GM12878 (cell line): ENCODE data around the gene LPIN1. TPM values are rescaled to one million over a fixed set of nuclear protein-coding genes. Genes with fewer than 3 reads are reported as not detected.

ENCODE experiments used
- ATAC-seq: fragments of 200-7000 bp; cut with Tn5 transposase; 3 replicates; pipeline ENCODE4 v1.9.1; 2020; ENCODE audit warnings: mild to moderate bottlenecking, moderate library complexity
- BruUV-seq: library from RNA; stranded (reverse); fragments of 400-500 nt; replicated peaks from 2 replicates; lab custom pipeline; 2021; lab: Mats Ljungman, UMichigan
- CTCF ChIA-PET: fragments of 300-600 bp; sonication (Branson Sonifier 250); formaldehyde crosslinking; extraction: SDS; loops from one replicate; lab custom pipeline; 2021; ENCODE audit warnings: inconsistent platforms; lab: Yijun Ruan, JAX
- POLR2A ChIA-PET: fragments of 350-600 bp; formaldehyde crosslinking; extraction: SDS; loops from one replicate; lab custom pipeline; 2021; ENCODE audit warnings: inconsistent platforms; lab: Charles Lee
- RAD21 ChIA-PET: fragments of 300-600 bp; sonication (Branson Sonifier 250); formaldehyde crosslinking; loops from one replicate; lab custom pipeline; 2023; ENCODE audit warnings: antibody characterized with exemption; ENCODE audit not compliant: unreplicated experiment; lab: Charles Lee
- SMC1A ChIA-PET: fragments of 300-600 bp; sonication (Branson Sonifier 250); formaldehyde crosslinking; loops from one replicate; lab custom pipeline; 2023; ENCODE audit not compliant: unreplicated experiment, uncharacterized antibody; lab: Charles Lee
- DNase-seq: peaks from one replicate; pipeline ENCODE4 v3.0.0-alpha.2; 2011; ENCODE audit warnings: low read depth, low spot score
- FAIRE-seq: peaks from 3 replicates; lab custom pipeline; 2011; peaks lifted over from hg19 to GRCh38; lab: Jason Lieb, UNC
- H2AFZ ChIP-seq: 2 replicates; pipeline ENCODE4 v1.6.0; 2011; ENCODE audit warnings: low read depth, low read length, control low read depth; ENCODE audit not compliant: control insufficient read depth
- H3K27ac ChIP-seq: 2 replicates; pipeline ENCODE4 v1.5.1; 2011; ENCODE audit warnings: control low read depth; ENCODE audit not compliant: control insufficient read depth, insufficient read depth
- H3K27me3 ChIP-seq, 2 experiments: replicated peaks in 1 of 2; 2 replicates each; pipeline versions ENCODE4 v1.6.0 to v1.6.1; 2011; ENCODE audit warnings: low read length in 1 of 2; ENCODE audit not compliant: control insufficient read depth in 2 of 2, insufficient read depth in 2 of 2
- H3K36me3 ChIP-seq, 2 experiments: 2 replicates each; pipeline ENCODE4 v1.5.1; 2011; ENCODE audit warnings: low read length in 1 of 2; ENCODE audit not compliant: control insufficient read depth in 2 of 2, insufficient read depth in 2 of 2
- H3K4me1 ChIP-seq: 2 replicates; pipeline ENCODE4 v1.6.1; 2011; ENCODE audit warnings: mild to moderate bottlenecking, low read length, moderate library complexity, mixed read lengths; ENCODE audit not compliant: control insufficient read depth, insufficient read depth
- H3K4me2 ChIP-seq: 2 replicates; pipeline ENCODE4 v1.6.0; 2011; ENCODE audit warnings: control low read depth; ENCODE audit not compliant: control insufficient read depth, insufficient read depth
- H3K4me3 ChIP-seq: fragments of 200-600 bp; sonication (generic); 2 replicates; pipeline ENCODE4 v1.5.1; 2016
- H3K79me2 ChIP-seq: 2 replicates; pipeline ENCODE4 v1.6.0; 2011; ENCODE audit warnings: low read length; ENCODE audit not compliant: control insufficient read depth, insufficient read depth
- H3K9ac ChIP-seq: 2 replicates; pipeline ENCODE4 v1.8.0; 2011; ENCODE audit warnings: low read length, control low read depth, mixed read lengths; ENCODE audit not compliant: control insufficient read depth, insufficient read depth
- H3K9me3 ChIP-seq: replicated peaks from 3 replicates; pipeline ENCODE4 v1.5.1; 2011; ENCODE audit warnings: mild to moderate bottlenecking, low read length; ENCODE audit not compliant: control insufficient read depth, insufficient read depth
- H4K20me1 ChIP-seq: 2 replicates; pipeline ENCODE4 v1.6.0; 2011; ENCODE audit not compliant: control insufficient read depth, insufficient read depth
- BCL11A ChIP-seq: IDR thresholded peaks from 2 replicates; pipeline ENCODE4 v1.6.1; 2011; ENCODE audit warnings: low read depth, low read length
- CBX3 ChIP-seq: fragments of 200-600 bp; sonication (generic); IDR thresholded peaks from 2 replicates; pipeline ENCODE4 v1.6.1; 2016; ENCODE audit warnings: low read depth, borderline replicate concordance
- HDAC2 ChIP-seq: fragments of 200-600 bp; sonication (generic); IDR thresholded peaks from 2 replicates; pipeline ENCODE4 v1.6.1; 2017
- LARP7 ChIP-seq: fragments of 450-650 bp; IDR thresholded peaks from 2 replicates; pipeline ENCODE4 v1.6.1; 2017; ENCODE audit warnings: mild to moderate bottlenecking
- NFXL1 ChIP-seq: fragments of 450-650 bp; IDR thresholded peaks from 2 replicates; pipeline ENCODE4 v1.6.1; 2017; ENCODE audit warnings: antibody characterized with exemption, mild to moderate bottlenecking, borderline replicate concordance
- POLR2A ChIP-seq: IDR thresholded peaks from 2 replicates; pipeline ENCODE4 v1.6.1; 2011; ENCODE audit warnings: low read depth, mild to moderate bottlenecking, low read length
- RCOR1 ChIP-seq: conservative IDR thresholded peaks from 2 replicates; pipeline ENCODE4 v1.6.1; 2012; ENCODE audit warnings: low read depth, low read length, improper control_type of control experiment
- SMAD1 ChIP-seq: fragments of 450-650 bp; IDR thresholded peaks from 2 replicates; pipeline ENCODE4 v1.6.1; 2018; ENCODE audit warnings: mild to moderate bottlenecking, low read depth; ENCODE audit not compliant: partially characterized antibody
- SP1 ChIP-seq: IDR thresholded peaks from one replicate; pipeline ENCODE4 v1.6.1; 2011; ENCODE audit warnings: low read depth, low read length
- WGBS: methylation state at CpG from one replicate; pipeline ENCODE4 v1.1.6; 2016; ENCODE audit warnings: low lambda C conversion rate; ENCODE audit not compliant: insufficient replicate concordance, insufficient coverage; ENCODE audit errors: missing lambda C conversion rate; 5-methylcytosine and 5-hydroxymethylcytosine counted together
- in situ Hi-C: fragments of 300-500 bp; cut with MboI; formaldehyde crosslinking; loops from 9 replicates; pipeline ENCODE4 v1.14.3; 2018; ENCODE audit warnings: mixed read lengths
- intact Hi-C: fragments of 100-400 bp; cut with micrococcal nuclease; formaldehyde crosslinking; loops from one replicate; pipeline ENCODE4 v1.14.2; 2022; ENCODE audit not compliant: unreplicated experiment
- polyA plus RNA-seq, 11 experiments: library from polyadenylated mRNA; depleted of rRNA in 4 of 11; unstranded in 6 of 11; stranded (reverse) in 5 of 11; fragments of >200 nt; fragmentation: Nextera tagmentation in 4 of 11; fragmentation: Illumina TruSeq in 1 of 11; extraction: Ambion mirVana in 4 of 11; extraction: Trizol in 1 of 11; gene quantifications; 1 replicate in 1 of 11; 2 replicates in 10 of 11; pipeline versions ENCODE4 v1.2.1 to v1.2.3, GENCODE V29; 2011 to 2016; ENCODE audit warnings: inconsistent platforms in 2 of 11, missing spikeins in 2 of 11, low read depth in 1 of 11
- total RNA-seq, 4 experiments: library from RNA; depleted of rRNA in 3 of 4; stranded (reverse); fragments of >200 nt in 3 of 4; fragmentation: Illumina TruSeq in 1 of 4; extraction: Trizol in 1 of 4; gene quantifications; 2 replicates each; pipeline versions ENCODE4 v1.2.1 to v1.2.3, GENCODE V29; 2013 to 2021
- TF ChIP-seq, protein P1 (sequence below): fragments of 450-650 bp; IDR thresholded peaks from 2 replicates; pipeline ENCODE4 v1.6.1; 2017; ENCODE audit warnings: mild to moderate bottlenecking, moderate library complexity
- TF ChIP-seq, protein P2 (sequence below): IDR thresholded peaks from 2 replicates; pipeline ENCODE4 v1.6.1; 2011; ENCODE audit warnings: mild to moderate bottlenecking, low read depth, low read length, moderate library complexity; ENCODE audit not compliant: insufficient replicate concordance
- TF ChIP-seq, protein P3 (sequence below): IDR thresholded peaks from 2 replicates; pipeline ENCODE4 v1.6.1; 2012; ENCODE audit warnings: low read depth, low read length, improper control_type of control experiment

Gene LPIN1
- total and polyA plus RNA-seq, 10 of the 15 experiments (the other 5 are each of a cell fraction or from before 2014, with no cell fraction given), result 18.8 to 82.5 (median 50.3) TPM

DNA sequence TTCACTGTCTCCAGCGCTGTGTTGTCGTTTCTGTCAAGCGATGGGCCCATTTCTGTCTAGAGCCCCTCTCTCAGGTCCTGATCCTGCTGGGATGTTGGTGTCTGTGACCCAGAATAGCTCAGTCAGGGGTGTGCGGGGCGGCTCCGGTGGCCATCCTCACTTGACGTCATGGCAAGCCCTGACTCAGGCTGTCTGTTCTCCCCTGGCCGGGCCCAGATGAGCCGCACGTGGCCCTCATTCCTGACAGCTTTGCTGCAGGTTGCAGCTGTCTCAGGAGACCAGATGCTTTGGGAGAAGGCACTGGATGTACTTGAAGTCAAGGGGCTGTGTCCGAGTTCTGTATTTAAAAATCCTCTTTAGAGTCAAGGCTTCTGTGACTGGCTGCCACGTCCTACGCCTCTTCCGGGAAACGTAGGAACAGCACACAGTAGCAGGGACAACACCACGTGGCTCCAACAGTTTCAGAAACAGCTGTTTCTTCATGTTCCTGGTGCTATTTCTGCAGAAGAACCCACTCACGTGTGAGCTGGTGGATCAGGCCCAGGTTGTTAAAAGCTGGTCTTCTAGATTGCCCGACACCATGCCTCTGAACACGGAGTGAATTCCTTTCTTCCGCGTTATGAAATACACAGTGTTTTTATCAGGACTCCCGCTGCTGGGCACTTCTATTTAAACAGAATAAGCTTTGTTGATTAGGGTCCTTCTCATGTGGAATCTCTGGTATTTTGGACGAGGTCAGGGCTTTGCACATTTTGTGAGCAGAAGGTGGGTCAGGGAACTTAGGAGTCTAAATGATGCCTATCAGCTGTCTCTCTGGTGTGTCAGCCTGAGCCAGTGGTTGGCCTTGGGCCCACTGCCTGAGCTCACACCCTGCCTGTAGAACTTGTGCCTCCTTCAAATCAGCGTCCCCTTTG, 48.2 kb upstream of the LPIN1 start (continued):
- TF ChIP-seq, protein P1, sequence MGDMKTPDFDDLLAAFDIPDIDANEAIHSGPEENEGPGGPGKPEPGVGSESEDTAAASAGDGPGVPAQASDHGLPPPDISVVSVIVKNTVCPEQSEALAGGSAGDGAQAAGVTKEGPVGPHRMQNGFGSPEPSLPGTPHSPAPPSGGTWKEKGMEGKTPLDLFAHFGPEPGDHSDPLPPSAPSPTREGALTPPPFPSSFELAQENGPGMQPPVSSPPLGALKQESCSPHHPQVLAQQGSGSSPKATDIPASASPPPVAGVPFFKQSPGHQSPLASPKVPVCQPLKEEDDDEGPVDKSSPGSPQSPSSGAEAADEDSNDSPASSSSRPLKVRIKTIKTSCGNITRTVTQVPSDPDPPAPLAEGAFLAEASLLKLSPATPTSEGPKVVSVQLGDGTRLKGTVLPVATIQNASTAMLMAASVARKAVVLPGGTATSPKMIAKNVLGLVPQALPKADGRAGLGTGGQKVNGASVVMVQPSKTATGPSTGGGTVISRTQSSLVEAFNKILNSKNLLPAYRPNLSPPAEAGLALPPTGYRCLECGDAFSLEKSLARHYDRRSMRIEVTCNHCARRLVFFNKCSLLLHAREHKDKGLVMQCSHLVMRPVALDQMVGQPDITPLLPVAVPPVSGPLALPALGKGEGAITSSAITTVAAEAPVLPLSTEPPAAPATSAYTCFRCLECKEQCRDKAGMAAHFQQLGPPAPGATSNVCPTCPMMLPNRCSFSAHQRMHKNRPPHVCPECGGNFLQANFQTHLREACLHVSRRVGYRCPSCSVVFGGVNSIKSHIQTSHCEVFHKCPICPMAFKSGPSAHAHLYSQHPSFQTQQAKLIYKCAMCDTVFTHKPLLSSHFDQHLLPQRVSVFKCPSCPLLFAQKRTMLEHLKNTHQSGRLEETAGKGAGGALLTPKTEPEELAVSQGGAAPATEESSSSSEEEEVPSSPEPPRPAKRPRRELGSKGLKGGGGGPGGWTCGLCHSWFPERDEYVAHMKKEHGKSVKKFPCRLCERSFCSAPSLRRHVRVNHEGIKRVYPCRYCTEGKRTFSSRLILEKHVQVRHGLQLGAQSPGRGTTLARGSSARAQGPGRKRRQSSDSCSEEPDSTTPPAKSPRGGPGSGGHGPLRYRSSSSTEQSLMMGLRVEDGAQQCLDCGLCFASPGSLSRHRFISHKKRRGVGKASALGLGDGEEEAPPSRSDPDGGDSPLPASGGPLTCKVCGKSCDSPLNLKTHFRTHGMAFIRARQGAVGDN, result no peak
- TF ChIP-seq RCOR1, result no peak

DNA sequence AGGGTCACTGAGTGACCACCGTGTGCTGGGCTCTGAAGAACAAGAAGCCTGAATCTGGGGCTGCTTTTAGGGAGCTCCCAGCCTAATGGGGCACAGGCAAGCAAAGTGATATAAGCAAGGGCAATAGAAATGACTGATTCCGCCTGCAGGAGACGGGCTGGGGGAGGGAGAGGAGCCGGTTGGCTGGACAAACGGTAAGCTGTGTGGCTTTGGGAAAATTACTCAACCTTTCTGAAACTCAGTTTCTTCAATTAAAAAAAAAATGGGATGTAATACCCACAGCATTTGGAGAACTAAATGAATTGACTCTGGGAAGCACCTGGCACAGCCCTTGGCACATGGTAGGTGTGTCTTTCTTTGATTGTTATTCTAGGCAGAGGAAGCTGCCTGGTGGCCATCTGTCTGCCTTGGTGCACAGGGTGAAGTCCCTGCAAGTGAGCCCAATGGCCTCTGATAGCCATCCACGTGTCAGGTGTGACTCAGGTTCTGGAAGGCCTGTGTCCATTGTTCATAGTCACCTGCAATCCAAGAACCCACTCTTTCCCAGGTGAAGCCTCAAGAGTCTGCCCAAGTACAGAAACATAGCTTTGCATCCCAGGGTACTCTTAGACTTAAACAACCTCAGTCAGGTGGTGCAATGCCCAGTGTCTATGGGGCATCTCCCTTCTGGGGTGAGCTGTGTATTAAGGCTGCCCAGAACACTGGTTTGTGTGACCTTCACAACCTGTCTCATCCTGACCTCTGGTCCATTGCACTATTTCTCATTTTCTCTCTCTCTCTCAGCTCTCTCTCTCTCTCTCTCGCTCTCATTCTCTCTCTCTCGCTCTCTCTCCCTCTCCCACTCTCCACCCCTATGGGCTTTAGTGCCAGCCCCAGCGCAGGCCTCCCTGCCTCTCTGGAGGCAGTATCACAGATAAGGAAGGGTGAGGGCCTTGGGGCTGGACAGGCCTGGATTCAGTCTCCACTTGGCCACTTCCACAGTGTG, 46.5 kb upstream of the LPIN1 start:
- Histone ChIP-seq H2AFZ (no peak overlapping the region), H4K20me1 (no peaks in the 10 kb centered on the region), H3K27ac (no peak overlapping the region), H3K9ac (no peak overlapping the region), H3K4me1 (no peaks in the 10 kb centered on the region), H3K4me3 (no peak overlapping the region), H3K36me3 (no peaks in the 10 kb centered on the region; a peak in 1 of 4 replicates), H3K79me2 (no peaks in the 10 kb centered on the region), H3K9me3 (no peaks in the 10 kb centered on the region), H3K4me2 (no peak overlapping the region), H3K27me3 (peaks cover 0 to 4% of the 10 kb centered on the region in 2 experiments; a peak in 1 of 4 replicates)
- WGBS, result 30% methylated on average over 9 of the region's 9 CpGs
- BruUV-seq, result no TSS peak
- TF ChIP-seq CBX3, result no peak
- TF ChIP-seq HDAC2, result no peak
- no peak for TF ChIP-seq SP1
- TF ChIP-seq, protein P2, sequence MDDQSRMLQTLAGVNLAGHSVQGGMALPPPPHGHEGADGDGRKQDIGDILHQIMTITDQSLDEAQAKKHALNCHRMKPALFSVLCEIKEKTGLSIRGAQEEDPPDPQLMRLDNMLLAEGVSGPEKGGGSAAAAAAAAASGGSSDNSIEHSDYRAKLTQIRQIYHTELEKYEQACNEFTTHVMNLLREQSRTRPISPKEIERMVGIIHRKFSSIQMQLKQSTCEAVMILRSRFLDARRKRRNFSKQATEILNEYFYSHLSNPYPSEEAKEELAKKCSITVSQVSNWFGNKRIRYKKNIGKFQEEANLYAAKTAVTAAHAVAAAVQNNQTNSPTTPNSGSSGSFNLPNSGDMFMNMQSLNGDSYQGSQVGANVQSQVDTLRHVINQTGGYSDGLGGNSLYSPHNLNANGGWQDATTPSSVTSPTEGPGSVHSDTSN, result no peak
- TF ChIP-seq LARP7, result no peak
- TF ChIP-seq, protein P3, sequence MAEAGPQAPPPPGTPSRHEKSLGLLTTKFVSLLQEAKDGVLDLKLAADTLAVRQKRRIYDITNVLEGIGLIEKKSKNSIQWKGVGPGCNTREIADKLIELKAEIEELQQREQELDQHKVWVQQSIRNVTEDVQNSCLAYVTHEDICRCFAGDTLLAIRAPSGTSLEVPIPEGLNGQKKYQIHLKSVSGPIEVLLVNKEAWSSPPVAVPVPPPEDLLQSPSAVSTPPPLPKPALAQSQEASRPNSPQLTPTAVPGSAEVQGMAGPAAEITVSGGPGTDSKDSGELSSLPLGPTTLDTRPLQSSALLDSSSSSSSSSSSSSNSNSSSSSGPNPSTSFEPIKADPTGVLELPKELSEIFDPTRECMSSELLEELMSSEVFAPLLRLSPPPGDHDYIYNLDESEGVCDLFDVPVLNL, result no peak
- no peak for TF ChIP-seq BCL11A
- no peak for TF ChIP-seq POLR2A
- TF ChIP-seq NFXL1, result no peak
- no peak for TF ChIP-seq SMAD1
- intact Hi-C loops, result loop anchor here (10.0 kb wide), 1 partner anchor 1305 kb away; no protein-coding TSS in a partner anchor
- in situ Hi-C loops, result no loop called here
- ATAC-seq, result no peak
- ChIA-PET CTCF (interaction anchor here (0.6 to 16.6 kb wide), 5 partner anchors 10 to 81 kb away, joined by 3 to 353 read pairs (median 6); no protein-coding TSS in a partner anchor), POLR2A (no interaction called here), SMC1A (interaction anchor here (1.5 to 2.1 kb wide), 3 partner anchors 10 to 79 kb away, joined by 3 to 6 read pairs (median 4); no protein-coding TSS in a partner anchor), RAD21 (interaction anchor here (1.0 kb wide), 1 partner anchor 54 kb away, joined by 3 read pairs; no protein-coding TSS in a partner anchor)
- no peak for DNase-seq
- no peak for FAIRE-seq
